Esophagus squamous epithelium (tissue), 5 donors: ENCODE data around the gene CLTRN. TPM values are rescaled to one million over a fixed set of nuclear protein-coding genes. Genes with fewer than 3 reads are reported as not detected.
"Not testable (repeated sequence)": the region's sequence is repeated elsewhere in the genome, so short reads cannot be mapped to it uniquely, and the experiment has no call there.

ENCODE experiments used
- DNase-seq: peaks from one replicate; lab custom pipeline; 2025; lab: John Stamatoyannopoulos, UW
- H3K27ac ChIP-seq, 4 donors: fragments of 200-600 bp; sonication (generic); one replicate each; pipeline ENCODE4 v1.5.1; 2016 to 2019; ENCODE audit warnings: mild to moderate bottlenecking in 1 of 4
- H3K27me3 ChIP-seq, 4 donors: fragments of 200-600 bp; sonication (generic); 1 replicate in 3 of 4; 2 replicates in 1 of 4; pipeline versions ENCODE4 v1.5.1 to v1.6.0; 2017 to 2021; ENCODE audit warnings: antibody characterized with exemption in 1 of 4
- H3K36me3 ChIP-seq, 3 donors: fragments of 200-600 bp; sonication (generic); one replicate each; pipeline ENCODE4 v1.5.1; 2016 to 2019
- H3K4me1 ChIP-seq, 3 donors: fragments of 200-600 bp; sonication (generic); one replicate each; pipeline ENCODE4 v1.5.1; 2017 to 2019
- H3K4me3 ChIP-seq, 4 donors: fragments of 200-600 bp; sonication (generic); 1 replicate in 3 of 4; 2 replicates in 1 of 4; pipeline ENCODE4 v1.5.1; 2016 to 2019; ENCODE audit warnings: mild to moderate bottlenecking in 2 of 4, moderate library complexity in 1 of 4
- H3K9me3 ChIP-seq, 3 donors: fragments of 200-600 bp; sonication (generic); one replicate each; pipeline ENCODE4 v1.5.1; 2016 to 2019
- CTCF ChIP-seq, 6 experiments: fragments of 450-650 bp in 4 of 6; fragments of 200-600 bp in 2 of 6; sonication (generic) in 2 of 6; IDR thresholded peaks; one replicate each; pipeline ENCODE4 v1.5.1; 2016 to 2019; ENCODE audit warnings: antibody characterized with exemption in 6 of 6, mild to moderate bottlenecking in 4 of 6, moderate library complexity in 4 of 6
- POLR2A ChIP-seq, 4 donors: fragments of 450-650 bp; IDR thresholded peaks; one replicate each; pipeline ENCODE4 v1.6.1; 2017; ENCODE audit warnings: antibody characterized with exemption in 4 of 4, mild to moderate bottlenecking in 4 of 4, moderate library complexity in 3 of 4
- WGBS, 2 donors: methylation state at CpG; one replicate each; pipeline ENCODE4 v1.1.5; 2018; 5-methylcytosine and 5-hydroxymethylcytosine counted together
- intact Hi-C: fragments of 100-400 bp; cut with DNase I; formaldehyde crosslinking; loops from one replicate; pipeline ENCODE4 v1.15.0; 2022
- total RNA-seq, 4 donors: library from RNA; depleted of rRNA; stranded (reverse); fragments of >200 nt; gene quantifications; one replicate each; pipeline ENCODE4 v1.1.0, GENCODE V29; 2016
- donor health status: DM: yes; HTN: yes; CAD: no.

Gene CLTRN
- total RNA-seq, result under 1 TPM in 3 of 4 donors, not detected in 1; 0.19 to 0.83 (median 0.22) TPM

GRCh38 chrX:15664487-15665444 is at the start of gene CLTRN:
TSS of gene CLTRN (minus strand) at chrX:15664805. CDS start at chrX:15664775, 30 bp downstream.
- intact Hi-C loops, result no loop called here
- Histone ChIP-seq H3K4me3 (no peak within 1 kb of the TSS), H3K27ac (peak within 1 kb of the TSS in 2 of 4 donors; percentile 38 to 57), H3K4me1 (peaks cover 0 to 15% (median 0%) of the 10 kb centered on the region in 3 donors), H3K9me3 (no peaks in the 10 kb centered on the region), H3K36me3 (no peaks in the 10 kb centered on the region), H3K27me3 (peaks cover 0 to 10% (median 0%) of the 10 kb centered on the region in 4 donors)
- no peak for TF ChIP-seq CTCF (IDR thresholded peaks at IDR 0.05)
- no peak for TF ChIP-seq POLR2A (IDR thresholded peaks at IDR 0.05)
- WGBS, 2 donors, result 28 to 54% methylated on average over 14 of the region's 14 CpGs
- no peak for DNase-seq

GRCh38 chrX:15704273-15704672 is 39.7 kb upstream of the CLTRN start:
- WGBS, 2 donors, result 92 to 97% methylated on average over 3 of the region's 8 CpGs
- H3K4me3 ChIP-seq, DNase-seq, H3K4me1 ChIP-seq, H3K9me3 ChIP-seq, H3K36me3 ChIP-seq, intact Hi-C loops, H3K27me3 ChIP-seq, H3K27ac ChIP-seq: not testable (repeated sequence)

DNA sequence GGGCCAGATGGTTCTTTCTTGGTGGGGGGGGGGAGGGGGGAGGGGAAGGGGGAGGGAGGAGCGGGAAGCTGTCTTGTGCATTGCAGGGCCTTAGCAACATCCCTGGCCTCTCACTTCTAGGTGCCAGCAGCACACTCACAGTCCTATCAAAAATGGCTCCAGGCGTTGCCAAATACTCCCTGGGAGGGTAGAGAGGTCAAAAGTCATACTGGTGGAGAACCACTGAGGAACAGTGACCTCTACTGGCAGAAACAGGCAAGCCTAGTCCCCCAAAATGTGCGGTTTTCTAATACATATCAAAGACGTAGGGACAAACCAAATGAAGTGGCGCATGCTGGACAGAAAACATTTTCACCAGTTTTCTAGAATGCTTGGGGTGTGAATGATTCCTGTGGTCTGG is 39.2 kb upstream of the CLTRN start:
- intact Hi-C loops, H3K27me3 ChIP-seq, H3K9me3 ChIP-seq: not testable (repeated sequence)

GRCh38 chrX:15702488-15703371 is 38.1 kb upstream of the CLTRN start:
- Histone ChIP-seq H3K27me3 (no peaks in the 10 kb centered on the region), H3K9me3 (no peaks in the 10 kb centered on the region), H3K4me3 (no peak overlapping the region), H3K36me3 (peaks cover 0 to 12% (median 0%) of the 10 kb centered on the region in 3 donors), H3K27ac (no peak overlapping the region), H3K4me1 (no peaks in the 10 kb centered on the region)
- DNase-seq, result no peak
- no peak for TF ChIP-seq CTCF (IDR thresholded peaks at IDR 0.05)
- TF ChIP-seq POLR2A (IDR thresholded peaks at IDR 0.05), result no peak
- intact Hi-C loops, result no loop called here
- WGBS, 2 donors, result 96% methylated on average over 10 of the region's 40 CpGs; no CpG with 5 or more reads in 1 of the 2 donors

More for the DNA sequence above, 39.2 kb upstream of the CLTRN start:
- no CpG with 5 or more reads among the region's 5 CpGs for WGBS, 2 donors
- H3K4me1 ChIP-seq, H3K27ac ChIP-seq, H3K36me3 ChIP-seq, DNase-seq, H3K4me3 ChIP-seq: not testable (repeated sequence)

DNA sequence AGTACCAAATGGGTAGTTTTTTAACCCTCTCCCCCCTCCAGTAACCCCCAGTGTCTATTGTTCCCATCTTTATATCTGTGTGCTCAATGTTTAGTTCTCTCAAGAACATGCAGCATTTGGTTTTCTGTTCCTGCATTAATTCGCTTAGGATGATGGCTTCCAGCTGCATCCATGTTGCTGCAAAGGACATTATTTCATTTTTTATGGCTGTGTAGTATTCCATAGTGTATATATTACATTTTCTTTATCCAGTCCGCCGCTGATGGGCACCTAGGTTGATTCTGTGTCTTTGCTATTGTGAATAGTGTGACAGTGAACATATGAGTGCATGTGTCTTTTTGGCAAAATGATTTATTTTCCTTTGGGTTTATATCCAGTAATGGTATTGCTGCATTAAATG is 31.9 kb upstream of the CLTRN start:
- peaks cover 0 to 62% (median 14%) of the 10 kb centered on the region in 3 donors for H3K36me3 ChIP-seq
- no peak overlapping the region for H3K4me3 ChIP-seq
- DNase-seq, result no peak
- H3K4me1 ChIP-seq, result no peaks in the 10 kb centered on the region
- no peak overlapping the region for H3K27ac ChIP-seq
- WGBS, 2 donors, result 67 to 95% methylated on average over 3 of the region's 3 CpGs
- TF ChIP-seq POLR2A (IDR thresholded peaks at IDR 0.05) (no peak), CTCF (IDR thresholded peaks at IDR 0.05) (no peak)
- H3K27me3 ChIP-seq, result no peaks in the 10 kb centered on the region
- intact Hi-C loops, result no loop called here
- no peaks in the 10 kb centered on the region for H3K9me3 ChIP-seq
